Neural progenitor cell (in vitro differentiated cells): ENCODE measurements around the gene ELOVL6. TPM values are rescaled to one million over a fixed set of nuclear protein-coding genes. Genes with fewer than 3 reads are reported as not detected.
"Not testable (repeated sequence)": the region's sequence is repeated elsewhere in the genome, so short reads cannot be mapped to it uniquely, and the experiment has no call there.

ENCODE experiments used
- DNase-seq: peaks from one replicate; pipeline ENCODE4 v3.0.0-alpha.2; 2016; ENCODE audit warnings: low spot score
- H2AFZ ChIP-seq: fragments of 200-600 bp; sonication (generic); replicated peaks from 2 replicates; pipeline ENCODE4 v1.6.1; 2016; ENCODE audit warnings: antibody characterized with exemption
- H3F3A ChIP-seq: fragments of 200-600 bp; sonication (generic); 2 replicates; pipeline ENCODE4 v1.6.1; 2016; ENCODE audit warnings: antibody characterized with exemption, low read depth
- H3K27ac ChIP-seq: fragments of 200-600 bp; sonication (generic); 2 replicates; pipeline ENCODE4 v1.5.1; 2016; ENCODE audit warnings: mild to moderate bottlenecking
- H3K27me3 ChIP-seq: fragments of 200-600 bp; sonication (generic); 2 replicates; pipeline ENCODE4 v1.6.1; 2016; ENCODE audit warnings: mild to moderate bottlenecking, moderate library complexity
- H3K36me3 ChIP-seq: fragments of 200-600 bp; sonication (generic); 2 replicates; pipeline ENCODE4 v1.5.1; 2016
- H3K4me1 ChIP-seq: fragments of 200-600 bp; sonication (generic); 2 replicates; pipeline ENCODE4 v1.6.1; 2016; ENCODE audit warnings: mixed run types
- H3K4me2 ChIP-seq: fragments of 200-600 bp; sonication (generic); 2 replicates; pipeline ENCODE4 v1.6.1; 2016
- H3K4me3 ChIP-seq: fragments of 200-600 bp; sonication (generic); 2 replicates; pipeline ENCODE4 v1.5.1; 2016
- H3K79me2 ChIP-seq: fragments of 200-600 bp; sonication (generic); 2 replicates; pipeline ENCODE4 v1.6.1; 2016; ENCODE audit warnings: low read depth
- H3K9ac ChIP-seq: fragments of 200-600 bp; sonication (generic); 2 replicates; pipeline ENCODE4 v1.6.1; 2016
- H3K9me3 ChIP-seq: fragments of 200-600 bp; sonication (generic); 2 replicates; pipeline ENCODE4 v1.5.1; 2016; ENCODE audit warnings: low read depth
- H4K20me1 ChIP-seq: fragments of 200-600 bp; sonication (generic); 2 replicates; pipeline ENCODE4 v1.6.1; 2016; ENCODE audit warnings: low read depth
- H3K27ac Mint-ChIP-seq: 3 replicates; pipeline ENCODE4 v1.8.0; 2021; ENCODE audit warnings: mixed read lengths
- H3K27me3 Mint-ChIP-seq: 2 replicates; pipeline ENCODE4 v1.8.0; 2022; ENCODE audit warnings: low read depth, mild to moderate bottlenecking, inconsistent platforms, moderate library complexity, mixed read lengths; ENCODE audit not compliant: insufficient read depth
- H3K36me3 Mint-ChIP-seq: 3 replicates; pipeline ENCODE4 v1.8.0; 2021; ENCODE audit warnings: mixed read lengths
- H3K4me1 Mint-ChIP-seq: 3 replicates; pipeline ENCODE4 v1.8.0; 2021; ENCODE audit warnings: mixed read lengths
- H3K4me3 Mint-ChIP-seq: 3 replicates; pipeline ENCODE4 v1.8.0; 2021; ENCODE audit warnings: mild to moderate bottlenecking, moderate library complexity, mixed read lengths
- H3K9me3 Mint-ChIP-seq: 3 replicates; pipeline ENCODE4 v1.8.0; 2020; ENCODE audit warnings: mixed read lengths
- CTCF ChIP-seq: fragments of 200-600 bp; sonication (generic); IDR thresholded peaks from 2 replicates; pipeline ENCODE4 v1.5.1; 2017; ENCODE audit warnings: antibody characterized with exemption, mild to moderate bottlenecking
- EZH2 ChIP-seq: fragments of 200-600 bp; sonication (generic); IDR thresholded peaks from 2 replicates; pipeline ENCODE4 v1.6.1; 2017; ENCODE audit warnings: antibody characterized with exemption, mild to moderate bottlenecking, moderate library complexity
- EZH2phosphoT487 ChIP-seq: fragments of 200-600 bp; sonication (generic); IDR thresholded peaks from 2 replicates; pipeline ENCODE4 v1.6.1; 2017; ENCODE audit warnings: antibody characterized with exemption
- total RNA-seq: library from RNA; depleted of rRNA; stranded (reverse); fragments of >200 nt; gene quantifications from 2 replicates; pipeline ENCODE4 v1.2.3, GENCODE V29; 2015; ENCODE audit warnings: low replicate concordance

The ELOVL6 gene
- total RNA-seq, 1 donor from 2014 or later = 54.4 TPM

GRCh38 chr4:110046588-110047049, 151.8 kb downstream of the ELOVL6 start:
- no peak overlapping the region for H3K4me3 Mint-ChIP-seq
- no peaks in the 10 kb centered on the region for H3K9me3 ChIP-seq
- H3K27me3 ChIP-seq = no peaks in the 10 kb centered on the region
- peaks cover 12% of the 10 kb centered on the region for H3K36me3 ChIP-seq
- no peaks in the 10 kb centered on the region for H3F3A ChIP-seq
- peaks cover 27% of the 10 kb centered on the region for H3K4me1 Mint-ChIP-seq
- no peak overlapping the region for H3K4me3 ChIP-seq
- no peaks in the 10 kb centered on the region for H3K9me3 Mint-ChIP-seq
- no peaks in the 10 kb centered on the region for H4K20me1 ChIP-seq
- no peak overlapping the region for H2AFZ ChIP-seq
- DNase-seq = no peak
- H3K4me1 ChIP-seq = peaks cover 8% of the 10 kb centered on the region
- peaks cover 4% of the 10 kb centered on the region for H3K27me3 Mint-ChIP-seq
- peaks cover 27% of the 10 kb centered on the region for H3K36me3 Mint-ChIP-seq
- H3K79me2 ChIP-seq = no peaks in the 10 kb centered on the region
- no peak overlapping the region for H3K27ac Mint-ChIP-seq
- no peak overlapping the region for H3K4me2 ChIP-seq
- no peak for TF ChIP-seq EZH2
- TF ChIP-seq EZH2phosphoT487 = no peak
- no peak for TF ChIP-seq CTCF
- H3K27ac ChIP-seq = no peak overlapping the region
- no peak overlapping the region for H3K9ac ChIP-seq

GRCh38 chr4:110042545-110043517, 155.6 kb downstream of the ELOVL6 start:
- Histone ChIP-seq H3F3A (no peaks in the 10 kb centered on the region), H3K4me3 (no peak overlapping the region), H3K9ac (no peak overlapping the region), H3K4me1 (peaks cover 8% of the 10 kb centered on the region), H3K79me2 (no peaks in the 10 kb centered on the region), H3K27me3 (no peaks in the 10 kb centered on the region), H2AFZ (no peak overlapping the region), H3K36me3 (no peaks in the 10 kb centered on the region), H3K9me3 (no peaks in the 10 kb centered on the region), H4K20me1 (no peaks in the 10 kb centered on the region), H3K27ac (no peak overlapping the region), H3K4me2 (peak overlapping the region; percentile 35)
- peaks cover 24% of the 10 kb centered on the region for H3K4me1 Mint-ChIP-seq
- no peak for TF ChIP-seq EZH2
- no peak for TF ChIP-seq EZH2phosphoT487
- TF ChIP-seq CTCF = no peak
- peaks cover 7% of the 10 kb centered on the region for H3K36me3 Mint-ChIP-seq
- H3K4me3 Mint-ChIP-seq = no peak overlapping the region
- peaks cover 7% of the 10 kb centered on the region for H3K27me3 Mint-ChIP-seq
- DNase-seq = peak; percentile 16
- no peaks in the 10 kb centered on the region for H3K9me3 Mint-ChIP-seq
- H3K27ac Mint-ChIP-seq = no peak overlapping the region

- Histone ChIP-seq H3K79me2 (no peaks in the 10 kb centered on the region), H3K4me3 (no peak overlapping the region), H3K27me3 (no peaks in the 10 kb centered on the region), H3K27ac (no peak overlapping the region), H3K36me3 (no peaks in the 10 kb centered on the region), H3F3A (no peaks in the 10 kb centered on the region), H3K9me3 (no peaks in the 10 kb centered on the region), H3K4me1 (peaks cover 8% of the 10 kb centered on the region), H3K4me2 (no peak overlapping the region), H3K9ac (no peak overlapping the region), H4K20me1 (no peaks in the 10 kb centered on the region), H2AFZ (no peak overlapping the region)
- peaks cover 3% of the 10 kb centered on the region for H3K36me3 Mint-ChIP-seq
- no peak overlapping the region for H3K4me3 Mint-ChIP-seq
- TF ChIP-seq EZH2 = no peak
- no peak for TF ChIP-seq CTCF
- no peak for TF ChIP-seq EZH2phosphoT487
- H3K27ac Mint-ChIP-seq = peak overlapping the region; percentile 78
- peaks cover 7% of the 10 kb centered on the region for H3K27me3 Mint-ChIP-seq
- DNase-seq = no peak
- peaks cover 21% of the 10 kb centered on the region for H3K4me1 Mint-ChIP-seq
- H3K9me3 Mint-ChIP-seq = no peaks in the 10 kb centered on the region
These were observed 156.7 kb downstream of the ELOVL6 start for GRCh38 chr4:110041735-110042134.

GRCh38 chr4:110039164-110039563, 159.3 kb downstream of the ELOVL6 start:
- not testable (repeated sequence) for H3F3A ChIP-seq, H4K20me1 ChIP-seq, H3K79me2 ChIP-seq, H3K27me3 ChIP-seq, H3K9me3 Mint-ChIP-seq, H3K4me2 ChIP-seq, H3K4me3 Mint-ChIP-seq, H3K9ac ChIP-seq, H3K27ac ChIP-seq, H3K4me3 ChIP-seq, DNase-seq, H2AFZ ChIP-seq, H3K36me3 Mint-ChIP-seq, H3K9me3 ChIP-seq, H3K27me3 Mint-ChIP-seq, H3K4me1 ChIP-seq, H3K27ac Mint-ChIP-seq, H3K36me3 ChIP-seq
- H3K4me1 Mint-ChIP-seq = peaks cover 16% of the 10 kb centered on the region
